SH-SY5Y (cell line): ENCODE results near the gene SEMA5B.

ENCODE experiments used
- GATA2 ChIP-seq: IDR thresholded peaks from 2 replicates; pipeline ENCODE4 v1.6.1; 2011; ENCODE audit warnings: mild to moderate bottlenecking, low read depth, low read length
- GATA3 ChIP-seq: IDR thresholded peaks from 2 replicates; pipeline ENCODE4 v1.6.1; 2011; ENCODE audit warnings: low read depth, mild to moderate bottlenecking, low read length, moderate library complexity

Gene SEMA5B

DNA sequence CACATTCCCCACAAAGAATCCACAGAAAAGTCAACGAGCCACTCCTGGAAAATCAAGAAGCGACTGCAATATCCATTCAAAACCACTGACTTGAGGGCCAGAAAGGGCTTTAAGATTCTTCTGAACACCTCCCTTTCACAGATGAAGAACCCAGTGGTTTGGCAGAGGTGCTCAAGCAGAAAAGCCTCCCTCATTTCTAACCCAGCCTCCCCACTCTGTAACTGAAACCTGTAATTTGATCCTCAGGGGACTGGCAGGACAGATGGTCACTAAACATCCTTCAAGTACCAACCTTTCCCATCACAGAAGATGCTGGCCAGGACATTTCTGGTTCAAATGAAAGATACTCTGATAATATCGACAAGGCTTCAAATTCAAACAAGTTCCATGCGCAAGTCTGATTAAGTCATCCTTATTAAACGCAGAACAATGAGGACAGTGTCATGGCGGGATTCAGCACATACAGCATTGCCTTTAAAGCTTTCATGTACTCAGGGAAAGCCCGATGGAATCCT lies 5.5 kb downstream of the SEMA5B start:
- no peak for TF ChIP-seq GATA3
- TF ChIP-seq GATA2: no peak

DNA sequence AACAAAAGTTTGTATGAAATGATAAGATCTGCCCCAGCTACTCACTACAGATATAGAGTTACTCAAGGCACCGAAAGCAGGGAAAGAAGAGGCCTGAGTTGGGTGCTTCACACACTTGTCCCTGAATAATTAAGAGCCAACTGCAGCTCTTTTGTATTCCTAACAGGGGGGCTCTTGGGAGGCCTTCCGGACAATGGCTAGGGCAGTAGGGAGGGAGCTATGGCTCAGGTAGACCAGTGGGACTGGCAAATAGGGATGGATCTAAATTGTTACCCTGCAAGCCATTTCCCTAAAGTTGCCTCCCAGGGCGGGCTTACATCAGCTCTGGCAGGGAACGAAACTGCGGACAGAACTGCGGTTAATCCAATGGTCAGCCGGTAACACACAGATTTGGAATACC lies 6.2 kb downstream of the SEMA5B start:
- TF ChIP-seq GATA2 (no peak), GATA3 (no peak)

DNA sequence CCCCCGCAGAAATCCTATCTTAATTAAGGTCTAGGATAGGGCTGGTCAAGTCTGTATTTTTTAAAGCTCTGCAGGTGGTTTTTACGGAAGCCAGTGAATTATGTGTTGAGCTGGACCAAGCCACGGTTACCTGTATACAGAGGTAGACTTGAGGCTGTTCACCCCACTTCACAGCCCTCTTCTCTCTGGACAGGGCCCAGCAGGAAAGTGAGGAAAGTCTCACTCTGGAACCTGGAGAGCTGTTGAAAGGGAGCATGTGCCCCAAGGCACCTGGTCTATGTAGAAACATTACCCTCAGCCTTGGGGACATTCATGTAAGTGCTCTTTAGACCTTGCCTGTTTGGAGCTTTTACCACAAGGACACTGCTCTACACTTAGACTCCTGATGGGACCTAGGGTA lies 6.9 kb downstream of the SEMA5B start:
- no peak for TF ChIP-seq GATA3
- no peak for TF ChIP-seq GATA2

DNA sequence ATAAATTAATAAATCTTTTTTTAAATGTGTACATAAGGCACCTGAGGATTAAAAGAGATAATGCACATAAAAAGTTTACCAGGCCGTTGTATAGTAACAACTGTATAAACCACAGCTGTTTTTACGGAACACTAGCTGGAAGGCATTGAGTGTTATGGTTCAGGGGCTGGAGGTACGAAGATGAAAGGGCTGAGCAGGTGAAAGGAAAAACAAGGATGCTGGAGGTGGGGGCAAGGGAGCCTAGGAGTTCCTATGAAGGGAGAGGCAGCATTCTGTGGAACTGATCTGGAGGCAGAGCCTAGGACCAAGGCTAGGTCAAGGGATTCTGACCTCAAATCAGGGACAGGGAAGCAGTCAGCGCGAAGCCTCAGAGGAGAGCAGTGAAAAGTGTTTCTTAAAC lies 8.0 kb downstream of the SEMA5B start:
- no peak for TF ChIP-seq GATA3
- TF ChIP-seq GATA2: no peak

DNA sequence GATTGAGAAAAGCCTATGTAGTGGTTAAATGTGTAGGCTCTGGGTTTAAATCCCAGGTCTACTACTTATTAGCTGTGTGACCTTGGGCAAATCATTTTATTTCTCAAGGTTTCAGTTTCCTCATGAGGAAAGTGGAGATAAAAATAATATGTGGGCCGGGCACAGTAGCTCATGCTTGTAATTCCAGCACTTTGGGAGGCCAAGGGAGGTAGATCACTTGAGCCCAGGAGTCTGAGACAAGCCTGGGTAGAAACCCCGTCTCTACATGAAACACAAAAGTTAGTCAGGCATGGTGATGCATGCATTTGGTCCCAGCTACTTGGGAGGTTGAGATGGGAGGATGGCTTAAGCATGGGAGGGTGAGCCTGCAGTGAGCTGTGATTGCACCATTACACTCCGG lies 8.4 kb downstream of the SEMA5B start:
- TF ChIP-seq GATA3 (no peak), GATA2 (no peak)

DNA sequence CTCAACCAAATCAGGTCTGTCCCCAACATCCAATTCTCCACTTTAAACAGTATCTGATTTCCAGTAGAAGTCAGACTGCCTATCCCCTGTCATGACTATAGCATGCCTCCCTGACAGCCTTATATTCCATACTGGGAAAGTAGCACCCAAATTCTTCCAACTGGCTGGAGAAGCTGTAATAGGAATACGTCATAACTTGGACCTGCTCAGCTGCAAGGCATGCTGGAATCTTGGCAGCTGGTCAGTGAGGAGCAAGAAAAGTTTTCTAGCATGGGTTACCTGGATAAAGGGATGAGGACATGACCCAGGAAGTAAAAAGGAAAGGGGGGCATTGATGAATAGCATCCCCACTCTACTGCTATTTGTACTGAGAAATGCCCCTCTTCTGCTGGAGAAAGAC lies 8.9 kb downstream of the SEMA5B start:
- TF ChIP-seq GATA2 (no peak), GATA3 (no peak)

DNA sequence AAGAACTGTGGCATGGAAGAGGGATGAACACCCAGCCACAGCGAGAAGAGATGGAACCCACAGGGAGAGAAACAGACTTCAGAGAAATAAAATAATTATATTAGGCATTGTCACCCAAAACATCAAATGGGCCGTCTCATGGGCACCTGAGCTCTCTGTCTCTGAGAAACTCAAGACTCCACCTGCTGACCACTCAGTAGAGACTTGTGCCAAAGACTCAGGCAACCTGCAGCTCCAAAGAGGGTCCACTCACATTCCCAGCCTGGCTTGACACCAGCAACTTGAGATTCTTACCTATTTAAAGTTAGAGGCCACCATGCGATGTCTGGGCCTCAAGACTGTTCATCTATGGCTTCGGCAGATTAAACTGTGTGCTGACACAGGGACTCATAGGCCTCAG lies 12.0 kb downstream of the SEMA5B start:
- TF ChIP-seq GATA3 (no peak), GATA2 (no peak)

DNA sequence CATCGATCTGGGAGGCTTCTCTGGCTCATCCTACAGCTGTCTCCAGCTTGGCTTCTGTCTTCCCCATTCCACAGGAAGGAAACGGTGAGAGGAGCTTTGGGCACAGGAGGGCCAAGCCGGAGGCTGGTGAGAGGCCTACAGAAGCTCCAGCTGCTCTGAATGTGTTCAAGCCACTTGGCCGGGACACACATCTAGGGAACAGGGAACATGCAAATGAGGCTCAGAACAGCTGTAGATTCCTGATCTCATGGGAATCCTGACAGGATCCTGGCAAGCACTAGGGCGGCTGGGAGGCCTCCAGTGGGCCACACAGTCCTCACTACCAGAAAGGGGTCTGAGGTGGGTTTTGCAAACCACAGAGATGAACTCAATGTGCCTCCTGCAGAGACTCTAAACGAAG lies 13.7 kb downstream of the SEMA5B start:
- TF ChIP-seq GATA3: no peak
- TF ChIP-seq GATA2: no peak

DNA sequence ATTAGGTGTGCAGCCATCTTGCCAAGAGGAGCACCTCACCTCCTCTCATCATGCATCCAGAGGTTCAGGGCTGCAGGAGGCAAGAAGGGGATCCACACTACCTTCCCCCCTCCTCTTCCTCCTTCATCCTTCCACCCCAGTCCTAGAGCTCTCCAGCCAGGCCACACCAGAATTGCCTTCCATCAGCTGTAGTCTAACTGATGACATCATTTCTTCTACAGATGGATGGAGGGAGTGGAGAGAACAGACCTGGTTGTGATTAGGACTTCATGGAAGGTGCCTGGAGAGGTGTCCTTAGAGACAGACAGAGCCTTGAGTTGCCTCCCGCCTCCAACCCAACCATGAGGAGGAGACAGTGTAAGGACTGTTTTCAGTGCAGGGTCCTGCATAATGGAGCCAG lies 14.9 kb downstream of the SEMA5B start:
- no peak for TF ChIP-seq GATA3
- TF ChIP-seq GATA2: no peak

DNA sequence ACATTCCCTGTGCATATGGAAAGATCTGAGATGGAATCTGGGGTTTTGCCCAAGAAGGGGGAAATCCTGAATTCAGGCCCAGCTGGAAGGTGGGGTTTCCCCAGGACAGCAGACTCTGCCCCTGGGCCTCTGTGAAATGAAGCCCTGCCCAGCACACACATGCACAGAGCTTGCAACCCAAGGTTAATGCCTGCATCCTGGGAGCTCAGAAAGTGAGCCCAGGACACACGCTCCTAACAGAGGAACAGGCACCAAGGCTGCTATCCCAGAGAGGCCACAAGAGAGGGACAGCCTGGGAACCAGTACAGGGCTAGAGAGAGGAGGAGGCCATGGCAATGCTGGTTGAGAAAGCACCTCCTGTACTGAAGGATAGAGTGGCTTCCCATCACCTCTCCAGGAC lies 16.1 kb downstream of the SEMA5B start:
- TF ChIP-seq GATA3: no peak
- no peak for TF ChIP-seq GATA2

DNA sequence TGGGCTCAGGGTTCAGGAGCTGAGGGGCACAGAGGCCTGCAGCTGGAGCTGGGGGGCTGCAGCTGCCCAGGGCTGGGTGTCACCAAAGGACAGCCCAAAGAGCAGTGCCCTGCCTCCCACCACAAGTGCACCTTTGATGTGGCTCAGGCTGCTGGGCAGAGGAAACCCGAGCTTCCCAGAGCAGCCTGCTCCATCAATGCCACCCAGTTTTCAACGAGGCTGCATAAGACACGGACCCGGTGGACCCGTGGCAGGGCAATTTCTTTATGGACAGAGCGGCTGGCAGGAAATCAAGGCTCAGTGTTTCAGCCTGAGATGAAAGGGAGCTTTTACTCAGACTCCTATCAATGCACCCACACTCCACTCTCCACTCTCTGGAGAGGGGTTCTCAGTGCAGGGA lies 18.7 kb downstream of the SEMA5B start:
- TF ChIP-seq GATA2 (no peak), GATA3 (no peak)

DNA sequence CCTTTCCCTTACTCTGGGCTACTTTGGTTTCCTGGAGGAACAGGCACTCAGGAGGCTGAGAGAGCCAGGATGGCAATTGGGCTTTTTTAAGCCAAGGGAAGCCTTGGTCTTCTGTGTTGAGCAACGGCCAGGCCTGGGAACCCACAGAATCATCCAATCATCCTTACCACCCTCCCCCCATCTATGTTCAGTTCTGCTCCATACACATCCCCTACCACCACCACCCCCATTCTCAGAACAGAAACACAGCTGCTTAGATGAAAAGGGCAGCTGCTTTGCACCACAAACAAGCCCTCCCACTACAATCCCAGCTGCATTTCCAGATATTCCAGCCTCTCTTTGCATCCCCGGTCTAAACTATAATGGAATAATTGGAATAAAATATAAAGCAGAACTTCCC lies 21.0 kb downstream of the SEMA5B start:
- TF ChIP-seq GATA2 (no peak), GATA3 (no peak)

DNA sequence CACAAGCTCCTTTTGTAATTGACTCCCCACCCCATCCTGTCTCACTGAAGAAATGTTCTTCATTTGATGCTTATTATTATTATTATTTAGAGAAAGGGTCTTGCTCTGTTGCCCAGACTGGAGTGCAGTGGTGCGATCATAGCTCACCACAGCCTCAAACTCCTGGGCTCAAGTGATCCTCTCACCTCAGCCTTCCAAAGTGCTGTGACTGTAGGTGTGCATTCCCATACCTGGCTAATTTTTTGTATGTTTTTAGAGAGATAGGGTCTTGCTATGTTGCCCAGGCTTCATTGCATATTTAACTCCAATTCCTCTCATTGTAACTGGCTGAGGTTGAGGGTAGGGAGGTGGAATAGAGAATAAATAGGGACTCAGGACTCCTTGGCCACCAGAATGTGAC lies 22.3 kb downstream of the SEMA5B start:
- no peak for TF ChIP-seq GATA3
- TF ChIP-seq GATA2: no peak

DNA sequence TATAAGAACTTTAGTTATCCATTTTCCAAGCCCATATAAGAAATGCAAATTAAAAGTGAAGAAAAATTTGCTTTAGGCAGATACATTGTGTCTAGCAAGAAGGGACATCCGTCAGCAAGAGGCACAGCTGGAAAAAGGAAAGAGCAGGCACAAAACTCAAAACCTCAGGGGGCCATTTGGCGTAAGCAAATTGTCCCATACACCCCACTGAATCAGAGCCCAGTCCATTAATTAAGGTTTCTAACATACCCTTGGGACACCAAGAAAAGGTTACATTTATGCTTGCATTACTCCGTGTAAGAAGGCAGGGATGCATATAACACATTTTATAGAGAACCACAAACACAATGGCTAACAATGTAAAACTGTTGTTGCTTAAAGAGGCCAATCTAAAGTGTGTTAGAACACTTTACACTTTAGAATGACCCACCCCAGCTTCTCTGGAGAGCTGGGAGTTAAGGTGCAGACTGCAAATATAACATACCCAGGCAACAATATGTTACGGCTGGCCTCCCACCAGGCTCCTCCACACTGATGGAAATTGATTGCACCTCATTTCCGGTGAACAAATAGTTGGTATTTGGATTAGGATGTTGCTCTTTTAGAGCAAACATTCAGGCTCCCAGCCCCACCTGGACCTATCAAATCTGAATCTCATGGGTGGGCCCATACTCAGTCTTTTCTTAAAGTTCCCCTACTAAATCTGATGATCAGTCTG lies 23.2 kb downstream of the SEMA5B start:
- TF ChIP-seq GATA3 (no peak), GATA2 (no peak)

DNA sequence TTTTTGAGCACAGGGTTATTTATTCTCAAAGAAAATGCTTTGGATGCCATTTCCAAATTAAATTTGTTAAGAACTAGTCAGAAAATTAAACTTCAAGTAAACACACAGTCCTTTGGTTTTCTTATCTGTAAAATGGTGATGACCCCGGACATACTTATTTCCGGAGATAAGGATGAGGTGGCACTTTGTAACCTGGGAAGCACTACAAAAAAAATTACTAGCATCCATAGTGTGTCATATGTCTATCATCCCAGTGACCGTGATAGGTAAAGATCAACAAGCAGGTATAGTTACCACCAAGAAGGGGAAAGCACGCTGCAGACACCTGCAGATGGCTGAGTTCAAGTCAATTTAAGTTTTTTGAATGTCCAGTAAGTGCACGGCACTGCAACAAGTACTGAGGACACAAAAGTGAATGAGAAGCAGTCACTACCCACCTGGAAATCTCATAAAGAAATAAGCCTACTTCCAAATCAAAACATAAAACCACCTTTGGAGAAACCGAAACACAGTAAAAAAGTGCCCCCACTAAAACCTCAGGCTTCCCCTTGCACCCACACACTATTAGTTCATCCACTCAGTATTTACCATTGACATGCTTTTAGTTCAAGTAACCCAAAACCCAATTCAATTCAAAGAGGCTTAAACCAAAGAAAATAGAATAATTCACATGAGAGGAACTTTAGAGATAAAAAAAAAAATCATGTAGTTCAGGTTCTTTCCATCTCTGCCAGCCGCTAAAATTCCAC lies 24.6 kb downstream of the SEMA5B start:
- TF ChIP-seq GATA2 (no peak), GATA3 (no peak)

DNA sequence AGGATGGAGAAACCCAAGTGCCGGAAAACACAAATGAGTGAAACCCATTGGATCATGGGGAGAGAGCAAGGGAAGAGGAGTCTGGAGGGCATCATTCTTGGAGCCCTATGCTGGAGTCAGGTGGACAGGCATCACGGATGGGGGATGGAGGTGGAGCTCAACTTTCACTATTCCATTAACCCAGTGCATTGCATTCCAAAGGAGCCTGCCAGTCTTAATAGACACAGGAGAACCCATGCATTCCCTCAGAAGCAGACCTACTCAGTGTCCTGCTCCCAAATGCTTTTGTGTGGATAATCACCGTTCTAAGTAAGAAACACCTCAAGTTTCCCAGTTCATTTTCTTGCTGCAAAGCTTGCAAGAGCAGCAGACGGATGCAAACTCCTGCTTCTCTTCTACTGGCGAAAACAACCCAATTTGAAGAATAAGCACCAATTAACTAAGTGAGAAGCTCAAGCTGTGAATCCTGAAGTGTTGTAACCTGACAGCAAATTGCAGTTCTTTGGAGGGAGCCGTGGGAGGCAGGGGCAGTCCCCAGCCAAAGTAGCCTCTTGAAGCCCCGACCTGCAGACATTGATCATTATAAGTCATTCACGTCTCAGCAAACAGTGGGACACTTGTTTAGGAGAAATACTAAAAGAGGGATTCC lies 25.3 kb downstream of the SEMA5B start:
- no peak for TF ChIP-seq GATA3
- no peak for TF ChIP-seq GATA2
